ENCODE results near the gene CASP3. TPM values are rescaled to one million over a fixed set of nuclear protein-coding genes. Genes with fewer than 3 reads are reported as not detected.
"Not testable (repeated sequence)": the region's sequence is repeated elsewhere in the genome, so short reads cannot be mapped to it uniquely, and the experiment has no call there.

Gene CASP3
- total RNA-seq, 1 donor from 2014 or later = 71.2 TPM

GRCh38 chr4:184636897-184637296 lies 12.3 kb downstream of the CASP3 start:
- intact Hi-C loops (cut with micrococcal nuclease) = no loop called here

GRCh38 chr4:184636144-184636543 lies 13.1 kb downstream of the CASP3 start:
- intact Hi-C loops (cut with micrococcal nuclease) = no loop called here

GRCh38 chr4:184635381-184635780 lies 13.9 kb downstream of the CASP3 start:
- intact Hi-C loops (cut with micrococcal nuclease) = no loop called here

GRCh38 chr4:184632842-184633241 lies 16.4 kb downstream of the CASP3 start:
- intact Hi-C loops (cut with micrococcal nuclease) = no loop called here

GRCh38 chr4:184628103-184628502 lies 21.1 kb downstream of the CASP3 start:
- intact Hi-C loops (cut with micrococcal nuclease) = no loop called here

GRCh38 chr4:184625783-184626596 lies 23.3 kb downstream of the CASP3 start:
- intact Hi-C loops (cut with micrococcal nuclease) = not testable (repeated sequence)

GRCh38 chr4:184624972-184625554 lies 24.2 kb downstream of the CASP3 start:
- intact Hi-C loops (cut with micrococcal nuclease) = no loop called here

- intact Hi-C loops (cut with micrococcal nuclease) = not testable (repeated sequence)
Measured at GRCh38 chr4:184624504-184624903, 24.7 kb downstream of the CASP3 start.

GRCh38 chr4:184621518-184621917 lies 27.7 kb downstream of the CASP3 start:
- intact Hi-C loops (cut with micrococcal nuclease) = no loop called here

- intact Hi-C loops (cut with micrococcal nuclease) = no loop called here
Measured at GRCh38 chr4:184620212-184620867, 28.9 kb downstream of the CASP3 start.

GRCh38 chr4:184617600-184618196 lies 31.5 kb downstream of the CASP3 start:
- intact Hi-C loops (cut with micrococcal nuclease) = no loop called here

GRCh38 chr4:184616633-184617551 lies 32.4 kb downstream of the CASP3 start:
- intact Hi-C loops (cut with micrococcal nuclease) = no loop called here

GRCh38 chr4:184616168-184616567 lies 33.1 kb downstream of the CASP3 start:
- intact Hi-C loops (cut with micrococcal nuclease) = not testable (repeated sequence)

GRCh38 chr4:184614509-184614908 lies 34.7 kb downstream of the CASP3 start:
- intact Hi-C loops (cut with micrococcal nuclease) = no loop called here

GRCh38 chr4:184613405-184613804 lies 35.8 kb downstream of the CASP3 start:
- intact Hi-C loops (cut with micrococcal nuclease) = no loop called here

GRCh38 chr4:184612074-184612473 lies 37.2 kb downstream of the CASP3 start:
- intact Hi-C loops (cut with micrococcal nuclease) = no loop called here

- intact Hi-C loops (cut with micrococcal nuclease) = not testable (repeated sequence)
Measured at GRCh38 chr4:184607429-184607828, 41.8 kb downstream of the CASP3 start.

GRCh38 chr4:184602857-184603256 lies 46.4 kb downstream of the CASP3 start:
- intact Hi-C loops (cut with micrococcal nuclease) = not testable (repeated sequence)

- intact Hi-C loops (cut with micrococcal nuclease) = not testable (repeated sequence)
Measured at GRCh38 chr4:184600982-184601381, 48.3 kb downstream of the CASP3 start.

- intact Hi-C loops (cut with micrococcal nuclease) = no loop called here
Measured at GRCh38 chr4:184599492-184600135, 49.6 kb downstream of the CASP3 start.
